Subcutaneous adipose tissue (tissue), 4 donors: ENCODE data around the gene EXT2. TPM values are rescaled to one million over a fixed set of nuclear protein-coding genes. Genes with fewer than 3 reads are reported as not detected.

Source experiments
- CTCF ChIP-seq: fragments of 450-650 bp; IDR thresholded peaks from one replicate; pipeline ENCODE4 v1.5.1; 2016; ENCODE audit warnings: low read depth, mild to moderate bottlenecking, control low read depth, antibody characterized with exemption, moderate library complexity
- total RNA-seq, 4 donors: library from RNA; depleted of rRNA; stranded (reverse); fragments of >200 nt; gene quantifications; one replicate each; pipeline ENCODE4 v1.1.0, GENCODE V29; 2016

EXT2 gene
- total RNA-seq, 4 donors from 2014 or later = 48.6 to 63.9 (median 54.8) TPM

GRCh38 chr11:44191322-44192016, 96.0 kb downstream of the EXT2 start:
- no peak for TF ChIP-seq CTCF

- TF ChIP-seq CTCF = no peak
Measured at GRCh38 chr11:44192017-44192385, 96.5 kb downstream of the EXT2 start.

GRCh38 chr11:44192462-44193100, 97.1 kb downstream of the EXT2 start:
- no peak for TF ChIP-seq CTCF

- no peak for TF ChIP-seq CTCF
Measured at GRCh38 chr11:44193856-44194255, 98.4 kb downstream of the EXT2 start.

- TF ChIP-seq CTCF = no peak
Measured at GRCh38 chr11:44198146-44198724, 102.8 kb downstream of the EXT2 start.

- TF ChIP-seq CTCF = no peak
Measured at GRCh38 chr11:44199298-44199697, 103.8 kb downstream of the EXT2 start.

GRCh38 chr11:44199816-44200215, 104.3 kb downstream of the EXT2 start:
- no peak for TF ChIP-seq CTCF
